DMS53 (cell line): ENCODE data around the gene PRKN.
A peak's percentile ranks its signal among the peaks of the same experiment; 100 is the strongest.

Experiments
- DNase-seq: peaks from one replicate; lab custom pipeline; 2025; lab: John Stamatoyannopoulos, UW

PRKN gene

GRCh38 chr6:162118706-162119105, 608.9 kb downstream of the PRKN start:
- no peak for DNase-seq

DNA sequence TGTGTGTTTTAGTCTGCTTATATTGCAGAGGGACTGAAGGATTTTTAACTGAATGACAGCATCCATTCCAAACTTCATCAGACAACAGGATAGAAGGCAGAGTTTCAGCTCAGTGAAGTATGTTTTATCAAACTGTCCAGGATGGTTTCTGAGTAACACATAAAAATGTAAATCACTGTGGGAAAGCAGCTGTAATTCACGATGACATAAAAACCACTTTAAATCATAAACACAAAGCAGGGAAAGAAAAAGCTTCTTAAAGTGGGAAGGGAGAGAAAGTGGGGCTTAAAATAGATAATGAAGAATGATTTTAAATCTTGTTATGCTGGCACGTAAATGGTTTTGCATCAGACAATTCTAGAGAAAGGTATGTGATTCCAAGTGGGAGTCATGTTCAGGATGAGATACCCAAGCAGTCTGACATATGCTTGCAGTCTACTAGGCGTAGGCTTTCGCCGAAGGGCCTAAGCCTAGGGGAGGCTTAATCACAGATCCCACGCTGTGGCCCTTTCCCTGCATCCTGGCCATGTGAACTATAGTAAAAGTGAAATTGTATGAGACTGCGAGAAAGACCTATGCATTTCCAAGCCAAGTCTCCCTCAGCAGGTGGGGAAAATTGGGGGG, 610.6 kb downstream of the PRKN start:
- DNase-seq = no peak

- DNase-seq = no peak
These were observed 618.0 kb downstream of the PRKN start for GRCh38 chr6:162109480-162110050.

- DNase-seq = no peak
These were observed 619.5 kb downstream of the PRKN start for GRCh38 chr6:162108041-162108440.

DNA sequence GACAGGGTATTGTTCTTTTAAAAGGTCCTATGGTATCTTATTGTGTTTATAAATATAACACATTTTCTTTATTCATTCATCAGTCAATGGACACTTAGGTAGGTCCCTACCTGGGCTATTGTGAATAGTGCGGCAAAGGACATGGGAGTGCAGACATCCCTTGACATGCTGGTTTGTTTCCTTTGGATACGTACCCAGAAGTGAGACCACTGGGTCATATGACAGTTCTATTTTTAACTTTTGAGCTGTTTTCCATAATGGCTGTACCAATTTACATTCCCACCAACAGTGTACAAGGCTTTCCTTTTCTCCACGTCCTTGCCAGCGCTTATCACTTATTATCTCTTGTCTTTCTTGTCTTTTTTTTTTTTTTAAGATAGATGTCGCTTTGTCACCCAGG, 627.5 kb downstream of the PRKN start:
- no peak for DNase-seq

DNA sequence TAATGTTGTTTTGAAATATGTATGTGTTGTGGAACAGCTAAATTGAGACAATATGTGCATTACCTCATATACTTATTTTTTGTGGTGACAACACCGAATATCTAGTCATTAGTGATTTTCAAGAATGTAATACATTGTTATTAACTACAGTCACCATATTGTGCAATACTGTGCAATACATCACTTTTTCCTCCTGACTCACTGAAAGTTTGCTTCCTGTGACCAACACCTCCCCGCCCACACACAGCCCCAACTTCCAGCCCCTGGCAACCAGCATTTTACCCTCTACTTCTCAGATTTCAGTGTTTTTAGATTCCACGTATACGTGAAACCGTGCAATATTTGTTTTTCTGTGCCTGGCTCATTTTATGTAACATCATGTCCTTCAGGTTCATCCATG, 627.9 kb downstream of the PRKN start:
- DNase-seq = peak; percentile 36

DNA sequence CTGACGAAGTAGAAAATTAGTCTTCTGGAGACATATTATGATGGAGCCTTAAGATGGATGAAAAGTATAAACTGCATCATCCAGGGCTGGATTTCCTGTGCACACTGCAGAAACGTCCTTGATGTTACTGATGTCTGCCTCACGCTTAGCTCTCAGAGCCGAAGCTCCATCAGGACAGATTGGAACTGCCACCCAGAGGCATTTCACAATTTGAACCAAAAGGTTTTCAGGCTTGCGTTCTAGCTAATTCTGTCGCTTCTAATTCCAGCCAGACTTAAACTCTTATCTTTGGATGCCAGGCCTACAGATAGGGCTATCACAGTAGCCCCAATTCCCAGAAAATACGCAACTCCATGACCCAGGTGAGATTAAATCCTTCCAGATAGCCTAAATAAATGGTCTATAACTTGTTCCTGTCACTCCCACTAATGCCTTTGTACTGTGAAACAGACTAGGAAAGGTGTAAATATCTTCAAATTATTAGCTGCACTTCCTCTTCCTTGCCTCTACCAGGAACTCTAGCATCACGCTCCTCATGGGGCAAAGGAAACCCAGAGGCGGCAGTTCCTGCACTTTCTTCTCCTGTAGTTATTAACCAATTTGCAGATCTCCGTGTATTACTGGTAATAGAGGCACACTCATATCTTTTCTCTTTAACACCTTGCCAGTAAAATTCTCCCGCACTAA, 634.6 kb downstream of the PRKN start:
- DNase-seq = no peak

DNA sequence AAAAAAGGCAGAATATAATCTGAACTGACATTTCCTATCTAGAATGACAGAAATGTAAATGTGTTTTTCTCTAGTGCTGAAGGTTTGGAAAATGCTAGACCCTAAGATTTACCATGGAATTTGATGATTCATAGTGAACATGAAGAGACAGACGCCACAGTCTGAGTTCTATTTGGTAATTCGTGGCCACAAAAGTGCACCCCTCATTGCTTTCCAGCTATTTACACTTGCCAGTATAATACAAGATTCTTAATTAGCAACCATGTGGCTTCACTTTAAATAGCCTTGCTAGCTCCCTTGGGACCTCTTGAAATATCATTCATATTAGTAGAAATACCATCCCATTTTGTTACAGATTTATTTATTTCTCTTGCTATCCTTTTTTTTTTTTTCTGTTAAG, 636.8 kb downstream of the PRKN start:
- DNase-seq = no peak

DNA sequence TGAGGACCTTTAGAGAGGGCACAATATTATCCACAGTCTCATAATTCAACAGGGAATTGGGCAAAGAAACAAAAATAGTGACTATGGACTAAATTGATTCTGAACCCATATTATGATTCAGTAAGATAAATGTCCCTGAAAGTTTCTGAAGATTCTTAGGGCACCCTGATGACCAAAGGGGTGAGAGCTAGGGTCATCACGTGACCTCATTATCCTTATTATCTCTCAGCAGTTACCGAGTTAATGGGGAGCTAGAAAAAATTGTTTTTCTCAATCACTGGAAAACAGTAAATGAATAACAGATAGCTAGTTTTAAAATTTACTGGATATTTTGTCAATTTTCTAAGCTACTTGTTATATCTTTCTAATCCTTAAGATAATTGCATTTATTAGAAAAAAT, 639.5 kb downstream of the PRKN start:
- DNase-seq = no peak

DNA sequence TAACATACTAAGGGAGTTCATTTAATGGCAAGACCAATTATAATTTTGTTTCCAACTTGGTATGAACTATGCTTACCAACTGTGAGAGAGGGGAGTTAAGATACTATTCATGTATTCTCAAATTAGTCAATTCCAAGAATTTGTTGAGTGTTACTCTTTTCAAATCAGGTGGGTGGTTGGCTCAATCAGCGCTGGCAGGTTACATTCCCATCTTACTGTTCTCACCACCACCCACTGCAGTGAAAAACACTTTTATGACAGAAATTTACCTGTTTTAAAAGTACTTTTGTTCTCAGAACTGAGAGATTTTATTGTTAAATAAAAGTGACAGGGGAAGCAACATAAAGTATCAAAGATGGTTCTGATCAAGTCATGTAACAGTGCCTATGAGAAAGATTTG, 642.0 kb downstream of the PRKN start:
- no peak for DNase-seq

GRCh38 chr6:162082520-162082919, 645.0 kb downstream of the PRKN start:
- DNase-seq = no peak

DNA sequence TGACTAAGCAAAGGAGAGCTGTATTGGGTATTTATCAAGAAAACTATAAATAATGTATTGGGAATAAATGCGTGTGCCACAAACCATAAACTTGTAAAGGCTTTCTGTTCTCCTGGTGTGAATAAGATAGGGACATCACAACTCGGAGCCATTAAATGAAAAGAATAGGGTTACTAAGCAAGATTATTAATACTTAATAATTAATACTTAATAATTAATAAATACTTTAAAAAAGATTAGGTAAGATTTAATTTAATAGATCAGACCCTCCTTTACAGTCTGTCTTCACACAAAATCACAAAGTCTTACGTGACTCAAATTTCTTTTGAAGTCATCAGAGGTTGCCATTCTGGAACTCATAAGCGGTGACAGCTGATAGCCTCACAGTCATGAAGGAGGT, 648.9 kb downstream of the PRKN start:
- no peak for DNase-seq

DNA sequence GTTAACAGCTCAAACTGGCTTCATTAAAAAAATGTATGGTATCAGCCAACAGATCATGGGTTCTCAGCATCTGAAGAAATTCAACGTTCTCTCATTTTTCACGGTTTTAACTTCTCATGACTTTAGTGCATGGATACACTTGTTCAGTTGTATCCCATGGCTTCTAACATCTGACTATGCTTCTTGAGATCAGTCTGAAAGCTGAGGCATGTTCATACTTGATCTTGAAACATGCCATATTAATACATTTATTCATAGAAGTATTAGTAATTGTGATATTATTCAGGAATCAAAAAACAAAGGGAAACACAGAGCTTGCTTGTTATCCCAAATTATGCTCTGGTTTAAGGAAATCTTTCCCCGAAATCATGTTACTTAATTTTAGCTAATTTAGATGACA, 649.4 kb downstream of the PRKN start:
- no peak for DNase-seq

- no peak for DNase-seq
These were observed 650.8 kb downstream of the PRKN start for GRCh38 chr6:162076816-162077215.

DNA sequence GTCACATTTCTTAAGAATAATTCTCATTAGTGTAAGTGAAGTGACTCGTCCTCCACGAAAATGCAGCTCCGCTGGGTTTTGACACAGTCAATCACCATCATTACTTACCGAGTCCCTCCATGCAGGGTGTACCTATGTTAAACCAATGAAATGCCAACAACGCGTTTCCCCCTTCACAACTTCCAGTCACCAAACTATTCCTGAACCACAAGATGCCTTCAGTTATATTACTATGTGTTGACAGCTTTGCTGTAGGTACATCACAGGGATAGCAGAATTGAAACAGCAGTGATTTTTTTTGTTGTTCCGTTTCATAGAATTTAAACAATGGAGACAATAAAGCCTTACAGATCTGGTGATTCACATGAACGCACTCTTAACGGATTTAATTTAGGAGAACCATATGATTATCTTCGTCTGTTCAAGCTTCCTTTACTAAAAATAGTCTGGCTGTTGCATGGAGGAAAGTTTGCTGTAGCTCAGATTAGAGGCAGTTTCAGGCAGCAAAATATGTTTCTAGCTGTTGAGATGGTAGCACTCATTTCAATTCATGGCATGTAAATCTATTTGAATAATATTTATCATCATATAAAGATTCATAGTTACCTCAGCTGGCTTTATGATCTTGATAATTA, 652.8 kb downstream of the PRKN start:
- DNase-seq = no peak

- no peak for DNase-seq
These were observed 656.9 kb downstream of the PRKN start for GRCh38 chr6:162070639-162071038.

GRCh38 chr6:162069995-162070394, 657.6 kb downstream of the PRKN start:
- DNase-seq = no peak

DNA sequence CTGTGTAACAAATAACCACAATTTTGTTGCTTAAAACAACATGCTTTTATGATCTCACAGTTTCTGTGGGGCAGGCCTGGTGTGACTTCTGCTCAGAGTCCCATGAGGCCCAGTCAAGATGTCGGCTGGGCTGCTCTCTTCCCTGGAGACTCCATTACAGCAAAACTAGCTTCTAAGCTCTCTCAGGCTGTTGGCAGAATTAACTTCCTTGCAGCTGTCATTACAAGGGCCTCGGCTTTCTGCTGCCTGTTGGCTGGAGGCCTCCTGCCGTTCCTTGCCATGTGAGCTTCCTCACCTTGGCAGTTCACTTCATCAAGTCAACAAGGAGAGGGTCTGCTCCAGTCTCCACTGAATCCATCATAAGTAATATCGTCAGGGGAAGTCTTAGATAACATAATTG, 659.2 kb downstream of the PRKN start:
- DNase-seq = no peak

- DNase-seq = no peak
These were observed 663.9 kb downstream of the PRKN start for GRCh38 chr6:162063666-162064065.

- peak; percentile 96 for DNase-seq
These were observed 669.2 kb downstream of the PRKN start for GRCh38 chr6:162058281-162058875.

DNA sequence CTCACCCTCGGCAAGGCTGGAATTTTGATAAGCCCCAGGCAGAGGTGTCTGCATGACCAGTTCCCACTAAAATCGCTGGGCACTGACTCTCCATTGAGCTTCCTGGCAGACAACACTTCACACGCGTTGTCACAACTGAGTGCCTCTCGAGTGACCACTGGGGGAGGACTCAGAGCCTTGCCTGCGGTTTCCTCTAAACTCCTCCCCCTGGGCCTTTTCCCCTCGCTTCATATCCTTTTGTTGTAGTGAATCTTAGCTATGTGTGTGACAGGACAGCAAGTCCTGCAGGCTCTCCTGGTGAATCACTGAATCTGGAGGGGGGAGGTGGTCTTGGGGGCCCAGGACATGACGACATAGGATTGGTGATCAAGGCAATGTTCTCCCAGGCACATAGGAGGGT, 670.8 kb downstream of the PRKN start:
- DNase-seq = peak; percentile 91

GRCh38 chr6:162056061-162056460, 671.5 kb downstream of the PRKN start:
- DNase-seq = no peak

DNA sequence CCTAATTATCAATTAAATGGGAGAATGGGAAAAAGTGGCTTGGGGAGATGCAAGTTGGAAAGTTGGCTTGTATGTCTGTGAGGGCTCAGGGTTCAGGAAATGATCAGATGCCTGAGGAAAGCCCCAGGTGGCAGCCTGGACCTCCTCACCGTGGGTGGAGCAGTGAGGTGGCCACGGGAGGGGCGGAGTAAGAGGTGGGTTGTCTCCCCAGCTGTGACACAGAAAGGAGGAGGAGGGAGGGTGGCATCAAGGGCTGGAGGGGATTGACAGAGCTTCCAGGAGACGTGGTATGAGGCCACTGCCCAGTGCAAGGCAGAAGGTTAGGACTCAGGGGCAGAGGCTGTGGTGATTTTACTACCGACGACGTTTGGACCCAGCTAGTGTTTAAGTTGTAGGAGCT, 672.2 kb downstream of the PRKN start:
- DNase-seq = peak; percentile 23
